Hypothalamus (tissue), 51 donors: ENCODE results near the gene HOXB2.

Experiments
- DNase-seq, 51 donors: peaks; one replicate each; lab custom pipeline; 2025; lab: John Stamatoyannopoulos, UW

Gene HOXB2

DNA sequence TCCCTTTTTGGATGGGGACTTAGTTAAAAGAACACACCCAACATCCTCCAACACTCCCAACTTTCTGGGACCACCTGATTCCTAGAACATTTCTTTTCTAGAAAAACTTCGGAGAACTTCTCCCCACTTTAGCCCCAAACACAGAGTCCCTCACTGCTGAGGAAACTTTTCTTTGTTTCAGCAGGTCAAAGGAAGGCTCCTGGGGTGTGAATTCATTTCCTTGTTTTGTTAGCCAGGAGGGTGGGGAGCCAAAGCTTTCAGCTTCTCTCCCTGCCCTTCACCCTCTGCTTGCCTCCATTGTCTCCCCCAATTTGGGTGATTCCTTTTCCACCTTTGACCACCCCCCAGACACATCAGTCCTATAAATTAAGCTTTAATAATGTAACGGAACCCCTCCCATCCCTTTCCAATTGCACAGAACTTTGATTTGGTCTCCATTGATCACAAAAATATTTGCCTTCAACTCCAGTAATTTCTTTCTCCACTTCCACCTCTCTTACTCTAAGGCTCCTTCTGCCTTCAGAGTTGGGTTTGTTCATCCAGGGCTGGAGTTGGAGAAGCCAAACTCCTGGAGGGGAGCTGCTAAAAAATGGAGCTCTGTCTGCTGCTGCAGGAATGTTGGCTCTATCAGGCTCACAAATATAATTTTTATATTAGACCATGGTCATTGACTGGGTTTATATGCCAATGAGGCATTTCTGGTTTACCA lies 22.9 kb upstream of the HOXB2 start:
- no peak for DNase-seq

DNA sequence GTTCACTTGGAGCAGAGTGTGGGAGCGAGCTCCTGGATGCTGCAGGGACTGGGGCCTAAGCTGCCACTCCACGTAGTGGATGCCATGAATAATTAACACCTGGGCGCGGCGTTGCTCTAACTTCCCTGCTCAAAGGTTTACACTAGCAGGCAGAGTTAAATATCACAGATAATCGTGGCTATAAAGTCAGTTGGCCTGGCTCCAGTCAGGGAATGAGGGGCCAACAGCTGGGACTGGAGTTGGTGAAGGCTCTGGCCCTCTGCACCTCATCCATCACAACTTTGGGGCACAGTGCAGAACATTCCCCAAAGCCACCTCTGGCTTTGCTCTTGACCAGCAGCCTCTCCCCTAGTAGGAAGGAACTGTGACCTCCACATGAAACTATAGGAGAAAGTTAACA lies 22.3 kb upstream of the HOXB2 start:
- DNase-seq: no peak

GRCh38 chr17:48566717-48567116 lies 21.8 kb upstream of the HOXB2 start:
- no peak for DNase-seq

- DNase-seq: no peak
These were observed 21.2 kb upstream of the HOXB2 start for GRCh38 chr17:48565925-48566710.

- DNase-seq: no peak
These were observed 20.2 kb upstream of the HOXB2 start for GRCh38 chr17:48565022-48565554.

DNA sequence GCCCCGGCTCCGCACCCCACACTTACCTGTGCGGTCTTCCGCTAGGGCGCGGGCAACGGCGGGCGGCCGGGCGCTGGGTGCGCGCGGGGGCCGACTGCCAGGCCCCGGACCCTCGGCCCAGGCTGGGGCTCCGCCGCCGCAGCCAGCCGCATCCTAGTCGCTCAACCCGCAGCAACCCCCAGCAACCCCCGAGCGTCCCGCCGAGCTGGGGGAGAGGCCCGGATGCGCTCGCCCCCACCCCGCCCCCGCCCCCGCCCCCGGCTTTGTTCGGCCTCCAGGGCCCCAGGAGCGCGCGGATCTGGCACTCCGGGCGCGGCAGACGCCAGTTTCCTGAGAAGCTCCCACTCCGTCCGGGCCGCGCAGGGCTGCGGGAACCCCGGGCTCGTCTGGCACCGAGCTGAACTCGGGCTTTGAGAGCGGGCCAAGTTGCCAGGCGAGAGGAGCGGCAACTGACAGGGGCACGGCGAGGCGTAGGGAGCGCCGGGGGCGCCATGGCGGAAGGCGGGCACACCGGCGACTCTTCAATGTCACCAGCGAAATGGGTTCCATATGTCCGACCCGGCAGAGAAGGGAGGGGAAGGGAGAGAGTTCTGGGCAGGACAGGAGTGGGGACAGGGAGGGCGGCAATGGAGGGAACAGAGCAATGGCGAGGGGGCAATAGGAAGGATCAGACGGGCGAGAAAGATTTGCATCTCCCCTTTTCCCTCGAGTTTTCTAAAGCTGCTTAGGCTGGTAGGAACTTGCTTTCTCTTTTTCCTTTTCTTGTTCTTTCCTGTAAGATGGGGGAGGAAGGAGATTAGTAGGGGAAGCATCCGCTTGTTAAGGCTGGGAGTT lies 19.5 kb upstream of the HOXB2 start:
- no peak for DNase-seq

DNA sequence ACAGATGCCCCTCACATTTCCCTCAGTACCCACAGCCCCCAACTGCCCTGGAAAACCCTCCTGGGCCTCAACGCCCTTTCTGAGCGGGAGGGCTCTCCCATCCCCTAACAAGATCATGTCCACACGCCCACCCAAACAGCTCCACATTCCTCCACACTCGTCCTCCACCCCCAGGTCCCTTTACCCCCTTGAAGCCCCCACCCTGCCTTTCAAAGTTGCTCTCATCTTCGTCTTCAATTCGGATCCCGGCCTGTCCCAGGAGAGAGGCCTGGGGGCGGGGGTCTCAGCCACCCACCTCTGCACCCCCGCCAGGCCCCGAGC lies 18.9 kb upstream of the HOXB2 start:
- DNase-seq: no peak

DNA sequence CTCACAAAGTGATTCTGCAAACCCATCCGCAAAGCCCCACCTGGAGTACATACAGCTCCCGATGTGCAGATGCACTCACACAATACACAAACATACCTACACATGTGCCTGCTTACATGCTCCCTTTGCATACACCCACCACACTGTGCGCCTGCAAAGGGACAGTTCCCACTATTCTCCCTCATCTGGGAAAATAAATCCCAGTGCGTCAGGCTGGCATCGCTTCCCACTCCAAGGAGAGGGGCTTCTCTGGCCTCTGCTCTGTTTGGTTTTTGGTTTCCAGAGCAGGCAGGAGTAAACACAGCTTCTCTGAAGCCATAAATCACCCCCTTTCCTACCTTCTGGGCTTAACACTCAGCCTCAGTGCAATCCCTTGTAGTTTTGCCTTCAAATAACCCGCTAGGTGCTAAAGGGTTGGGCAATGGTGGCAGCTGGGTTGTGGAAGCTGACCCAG lies 18.5 kb upstream of the HOXB2 start:
- no peak for DNase-seq

DNA sequence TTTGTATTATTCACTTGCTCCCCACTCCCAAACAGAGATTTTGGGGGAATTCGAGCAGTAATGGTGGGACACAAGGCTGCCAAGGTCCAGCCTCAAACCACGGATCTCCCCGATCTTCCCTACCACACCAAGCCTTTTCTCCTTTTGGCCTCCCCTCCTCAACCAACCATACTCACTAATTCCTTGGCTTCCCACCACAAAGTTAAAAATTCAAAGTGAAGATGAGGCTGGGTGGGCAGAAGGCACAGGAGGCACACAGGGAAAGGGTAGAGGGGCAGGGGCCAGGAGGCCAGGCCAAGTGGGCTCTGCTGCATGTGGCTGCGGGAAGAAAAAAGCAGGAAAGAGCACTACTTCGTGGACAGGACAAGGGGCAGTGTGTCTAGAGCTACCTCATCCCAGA lies 18.0 kb upstream of the HOXB2 start:
- DNase-seq: no peak

GRCh38 chr17:48561884-48562810 lies 17.2 kb upstream of the HOXB2 start:
- no peak for DNase-seq

GRCh38 chr17:48559840-48560817 lies 15.2 kb upstream of the HOXB2 start:
- no peak for DNase-seq

DNA sequence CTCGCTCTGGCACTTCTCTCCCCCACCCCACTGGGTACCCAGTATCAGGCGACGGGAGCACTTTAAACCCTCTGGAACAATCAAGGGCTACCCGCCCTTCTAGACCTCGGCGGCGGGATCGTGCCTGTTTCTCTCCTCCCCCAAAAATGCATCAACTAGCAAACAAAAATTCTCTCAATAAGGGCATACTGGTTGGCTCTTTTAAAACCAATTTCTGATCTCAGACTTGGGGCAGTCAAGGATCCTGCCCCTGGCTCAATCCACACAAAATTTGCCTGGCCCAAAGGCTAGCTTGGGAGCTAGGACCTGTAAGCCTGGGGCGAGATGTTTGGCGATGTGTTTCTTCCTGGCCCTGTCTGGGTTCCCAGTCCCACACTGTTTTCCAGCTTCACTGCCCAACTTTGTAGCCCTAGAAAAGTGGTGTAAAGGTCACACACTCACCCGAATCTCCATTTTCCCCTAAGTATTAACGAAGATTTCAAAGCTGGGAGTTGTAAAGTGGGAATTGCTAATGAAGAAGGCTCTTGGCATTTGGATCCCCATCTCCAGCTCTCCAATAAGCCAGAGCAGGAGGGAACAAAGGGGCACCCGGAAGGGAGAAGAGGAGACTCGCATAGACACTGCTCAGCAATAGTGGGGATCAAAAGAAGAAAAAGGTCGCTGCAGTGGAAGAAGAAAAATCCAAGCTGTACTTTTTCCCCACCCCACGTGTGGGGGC lies 14.4 kb upstream of the HOXB2 start:
- DNase-seq: no peak

DNA sequence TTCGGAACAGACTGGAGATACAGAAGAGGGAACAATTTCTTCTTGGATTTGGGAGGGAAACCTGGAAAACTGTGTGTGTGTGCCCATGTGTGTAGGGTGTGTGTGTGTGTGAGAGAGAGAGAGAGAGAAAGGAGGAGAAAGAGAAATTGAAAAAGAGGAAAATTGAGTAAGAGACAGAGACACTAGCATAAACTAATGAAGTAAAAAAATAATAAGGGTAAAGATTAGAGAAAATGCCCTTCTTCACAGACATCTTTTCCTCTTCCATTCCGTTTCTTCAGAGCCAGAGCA lies 13.9 kb upstream of the HOXB2 start:
- DNase-seq: no peak

DNA sequence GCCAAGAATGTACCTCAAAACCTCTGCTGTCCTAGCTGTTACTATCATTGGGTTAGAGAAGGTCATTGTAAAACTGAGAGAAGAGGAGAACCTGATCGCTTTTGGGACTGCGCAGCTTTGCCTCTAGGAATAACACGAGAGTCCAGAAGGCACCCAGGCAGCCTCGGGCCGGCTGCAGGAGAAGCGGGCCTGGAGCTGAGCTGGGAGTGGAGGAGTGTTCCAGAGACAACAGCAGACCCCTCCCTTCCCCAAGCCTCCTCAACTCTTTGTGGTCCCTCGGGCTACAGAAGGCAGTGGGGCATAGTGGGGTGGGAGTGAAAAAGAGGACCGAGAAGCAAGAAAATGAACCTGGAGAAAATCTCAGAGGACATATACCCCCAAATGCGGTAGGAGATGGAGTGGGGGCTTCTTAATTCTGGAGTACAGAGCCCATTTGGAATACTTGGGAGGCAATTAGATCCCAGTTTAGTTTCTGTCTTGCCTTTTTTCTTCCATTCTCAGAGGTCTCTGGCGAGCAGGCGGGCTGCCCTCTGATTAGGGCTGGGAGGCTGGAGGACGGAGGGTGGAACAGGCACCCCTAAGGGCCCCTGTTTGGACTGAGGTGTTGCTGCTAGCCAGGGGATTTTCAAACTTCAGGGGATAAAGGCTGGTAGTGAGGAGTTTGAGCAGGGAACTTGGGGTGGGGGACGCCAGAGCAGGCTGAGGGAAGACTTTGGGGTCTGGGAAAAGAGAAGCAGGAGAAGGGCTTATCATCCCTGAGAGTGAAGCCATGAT lies 13.3 kb upstream of the HOXB2 start:
- DNase-seq: no peak

DNA sequence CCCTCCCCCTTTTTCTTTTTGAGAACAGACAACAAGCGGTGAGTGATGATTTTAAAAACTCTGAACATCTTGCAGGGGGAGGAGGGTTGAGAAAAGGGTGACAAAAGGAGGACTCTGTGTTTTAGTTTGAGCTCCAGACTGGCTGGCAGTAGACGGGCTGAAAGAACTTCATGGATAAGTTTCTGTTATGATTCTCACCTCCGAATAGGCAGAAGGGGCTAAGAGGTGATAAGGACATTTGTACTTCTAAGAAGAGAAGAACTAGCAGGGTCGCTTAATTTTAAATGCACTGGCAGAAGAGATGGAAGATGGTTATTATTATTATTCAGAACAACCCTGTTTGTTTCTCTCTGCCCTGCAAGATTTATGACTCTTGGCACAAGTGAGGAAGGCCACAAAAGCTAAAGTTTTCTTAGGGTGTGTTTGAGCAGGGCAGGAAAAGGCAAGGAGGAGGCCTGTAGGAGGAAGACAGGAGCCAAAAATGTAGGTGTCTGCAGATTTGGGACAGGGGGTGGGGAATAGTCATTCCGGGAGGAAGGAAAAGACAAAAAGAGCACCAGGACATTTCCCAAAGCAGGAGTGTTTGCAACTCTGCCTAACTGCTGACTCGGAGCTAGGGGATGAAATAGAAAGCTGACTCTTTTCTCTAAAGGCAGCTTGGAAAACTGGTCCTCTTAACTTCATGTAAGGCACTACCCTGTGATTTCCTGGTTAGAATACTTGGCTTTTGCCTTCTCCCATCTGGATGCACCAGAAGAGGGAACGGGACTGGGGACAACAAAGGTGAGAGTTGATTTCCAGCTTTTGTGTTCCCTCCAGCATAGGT lies 11.9 kb upstream of the HOXB2 start:
- DNase-seq: no peak

GRCh38 chr17:48556229-48556575 lies 11.3 kb upstream of the HOXB2 start:
- no peak for DNase-seq
